GM21619 (cell line): ENCODE results near the gene RARS1.

ENCODE experiments used
- ATAC-seq: cut with Tn5 transposase; IDR thresholded peaks from one replicate; pipeline ENCODE4 v1.9.1; 2021; ENCODE audit not compliant: unreplicated experiment

Gene RARS1

GRCh38 chr5:168486136-168486879 lies at the start of gene RARS1:
Gene RARS1 (plus strand): TSS chr5:168486471. CDS start chr5:168486499, 28 bp downstream.
- ATAC-seq, result peak; percentile 77

GRCh38 chr5:168438349-168438748 lies 47.9 kb upstream of the RARS1 start:
- no peak for ATAC-seq

GRCh38 chr5:168443533-168443932 lies 42.7 kb upstream of the RARS1 start:
- ATAC-seq, result no peak

- ATAC-seq, result no peak
Observed at GRCh38 chr5:168443950-168444700, 42.1 kb upstream of the RARS1 start.

- no peak for ATAC-seq
Observed at GRCh38 chr5:168446983-168447619, 39.2 kb upstream of the RARS1 start.

- no peak for ATAC-seq
Observed at GRCh38 chr5:168447808-168448207, 38.5 kb upstream of the RARS1 start.

- no peak for ATAC-seq
Observed at GRCh38 chr5:168449166-168449565, 37.1 kb upstream of the RARS1 start.

- ATAC-seq, result no peak
Observed at GRCh38 chr5:168451565-168451964, 34.7 kb upstream of the RARS1 start.

GRCh38 chr5:168455201-168455600 lies 31.1 kb upstream of the RARS1 start:
- ATAC-seq, result no peak

- no peak for ATAC-seq
Observed at GRCh38 chr5:168457542-168457941, 28.7 kb upstream of the RARS1 start.

- ATAC-seq, result no peak
Observed at GRCh38 chr5:168460606-168461005, 25.7 kb upstream of the RARS1 start.

- ATAC-seq, result no peak
Observed at GRCh38 chr5:168463081-168463480, 23.2 kb upstream of the RARS1 start.

- peak; percentile 75 for ATAC-seq
Observed at GRCh38 chr5:168464214-168464613, 22.1 kb upstream of the RARS1 start.

- ATAC-seq, result no peak
Observed at GRCh38 chr5:168464641-168465040, 21.6 kb upstream of the RARS1 start.

- ATAC-seq, result no peak
Observed at GRCh38 chr5:168467755-168468330, 18.4 kb upstream of the RARS1 start.

GRCh38 chr5:168468836-168469235 lies 17.4 kb upstream of the RARS1 start:
- no peak for ATAC-seq

GRCh38 chr5:168469816-168470215 lies 16.5 kb upstream of the RARS1 start:
- no peak for ATAC-seq

GRCh38 chr5:168471785-168472184 lies 14.5 kb upstream of the RARS1 start:
- ATAC-seq, result no peak

- ATAC-seq, result no peak
Observed at GRCh38 chr5:168472329-168472728, 13.9 kb upstream of the RARS1 start.

- ATAC-seq, result no peak
Observed at GRCh38 chr5:168474319-168474718, 12.0 kb upstream of the RARS1 start.

GRCh38 chr5:168477060-168477459 lies 9.2 kb upstream of the RARS1 start:
- ATAC-seq, result no peak

- ATAC-seq, result no peak
Observed at GRCh38 chr5:168479166-168479565, 7.1 kb upstream of the RARS1 start.
